Stimulated activated CD8-positive, alpha-beta memory T cell treated with anti-CD3 and anti-CD28 coated beads, Interleukin-12 subunit alpha, Interleukin-12 subunit beta, amount 100 ng/mL, for 4 hours (primary cell): ENCODE results near the gene ZSCAN32.

ENCODE experiments used
- DNase-seq: peaks from one replicate; pipeline ENCODE4 v3.0.0-alpha.2; 2020; ENCODE audit warnings: low read depth

The ZSCAN32 gene

DNA sequence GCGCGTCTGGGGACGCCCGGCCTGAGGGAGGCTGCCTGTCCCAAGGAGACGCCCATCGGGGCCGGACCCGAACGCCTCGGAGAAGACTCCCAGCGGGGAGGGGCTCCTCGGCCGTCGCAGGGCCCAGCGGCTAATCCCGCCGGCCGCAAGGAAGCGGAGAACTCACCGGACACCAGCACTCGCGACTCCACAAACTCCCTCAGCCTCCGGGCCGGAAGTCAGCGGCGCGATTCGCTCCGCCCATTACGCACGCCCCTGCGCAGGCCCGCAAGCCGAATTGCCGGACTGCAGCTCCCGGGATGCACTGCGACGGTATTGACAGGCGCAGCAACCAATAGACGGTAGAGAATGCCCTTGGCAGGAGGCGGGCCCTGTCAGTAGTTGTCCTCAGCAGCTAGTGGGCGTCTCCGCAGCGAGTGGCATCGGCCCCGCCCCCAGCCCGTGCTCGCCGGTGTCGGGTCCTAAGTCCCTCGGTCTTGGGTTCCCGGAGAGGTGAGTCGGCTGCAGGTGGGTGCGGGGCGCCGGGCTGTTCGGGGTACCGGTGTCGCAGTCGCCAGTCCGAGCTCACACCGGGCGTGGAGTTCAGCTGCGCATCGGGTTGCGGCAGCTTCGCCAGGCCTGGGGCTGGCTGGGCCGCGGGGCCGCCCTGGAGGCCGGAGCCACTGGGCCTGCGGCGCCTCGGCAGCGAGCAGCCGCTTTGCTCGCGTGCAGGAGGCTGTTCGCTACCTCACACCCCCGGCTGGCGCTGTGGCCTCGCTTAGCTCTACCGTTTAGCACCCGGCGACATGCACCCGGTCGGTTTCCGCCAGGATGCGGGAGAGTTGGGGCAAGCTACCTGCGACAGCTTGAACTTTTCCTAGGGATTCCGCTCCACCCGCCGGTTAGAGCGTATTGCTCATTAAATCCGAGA is at the start of gene ZSCAN32, which contains the start of gene ZNF174:
Gene ZSCAN32 (minus strand): TSS at position 226 of the 910 bp plus-strand sequence. CDS start 3,447 bp downstream, outside the sequence.
Gene ZNF174 (plus strand): TSS at position 437 of the 910 bp plus-strand sequence. CDS start 790 bp downstream, outside the sequence.
- peak; percentile 96 for DNase-seq

DNA sequence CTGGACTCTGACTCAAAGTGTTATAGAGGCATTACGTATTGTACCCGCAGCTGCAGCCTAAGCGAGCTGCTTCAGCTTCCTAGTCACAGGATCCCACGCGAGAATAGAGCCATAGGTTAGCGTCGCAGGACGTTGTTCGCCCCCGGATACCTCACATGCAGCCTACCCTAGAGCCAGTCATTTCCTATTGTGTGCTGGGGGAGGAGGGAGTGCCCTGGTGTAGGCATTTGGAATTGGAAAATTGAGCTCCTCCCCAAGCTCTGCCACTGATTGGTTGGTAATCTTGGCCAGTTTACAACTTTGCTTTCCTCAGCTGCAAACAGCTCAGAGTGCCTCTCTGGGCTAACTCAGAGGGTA is 43.2 kb upstream of the ZSCAN32 start:
- DNase-seq, result no peak

DNA sequence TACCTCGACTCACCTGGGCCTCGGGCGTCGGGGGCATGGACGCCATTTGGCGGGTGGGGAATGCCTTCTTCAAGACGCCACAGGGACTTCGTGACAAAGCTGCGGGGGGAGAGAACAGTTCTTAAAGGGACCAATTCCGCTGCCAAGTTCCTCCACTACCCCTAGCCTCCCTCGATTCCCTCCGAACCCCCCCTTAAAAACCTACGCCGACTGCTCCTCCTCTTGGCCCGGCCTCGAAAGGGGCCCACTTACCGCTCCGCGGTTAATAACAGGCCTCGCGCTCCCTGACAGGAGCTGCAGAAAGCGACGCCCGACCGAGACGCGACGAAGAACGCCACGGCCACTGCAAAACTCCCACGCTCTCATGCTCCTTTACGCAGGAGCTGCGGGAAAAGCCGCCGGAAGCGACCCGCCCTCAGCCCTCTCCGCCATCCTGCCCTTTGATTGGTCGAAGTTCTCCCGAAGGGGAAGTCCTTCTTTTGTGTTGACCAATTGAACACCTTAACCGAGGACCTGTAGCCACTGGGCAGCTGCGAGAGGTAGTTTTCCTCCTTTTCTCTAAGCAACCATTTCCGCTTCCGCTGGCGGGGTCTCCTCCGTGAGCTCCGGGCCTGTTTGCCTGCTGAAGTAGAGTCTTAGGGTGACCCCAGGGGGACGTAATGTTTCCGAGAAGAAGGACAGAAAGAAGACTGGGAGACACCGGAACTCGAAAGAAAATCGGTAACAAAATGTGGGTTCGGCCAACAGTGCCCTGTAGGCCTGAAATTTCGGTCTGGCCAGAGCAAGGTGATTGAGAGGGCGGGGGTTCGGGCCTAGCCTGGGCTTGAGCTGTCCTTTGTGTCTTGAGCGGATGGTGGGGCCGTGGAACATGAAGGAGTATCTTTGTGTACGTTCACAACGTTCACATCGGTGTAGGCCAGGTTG is 42.6 kb upstream of the ZSCAN32 start, which contains the start of the genes NAA60 and ZNF597:
Gene NAA60 (plus strand): TSS at position 573 of the 924 bp plus-strand sequence. CDS start 32,548 bp downstream, outside the sequence.
Gene ZNF597 (minus strand): TSS at position 397 of the 924 bp plus-strand sequence. CDS start 351 bp downstream, at position 46.
- peak; percentile 62 for DNase-seq

DNA sequence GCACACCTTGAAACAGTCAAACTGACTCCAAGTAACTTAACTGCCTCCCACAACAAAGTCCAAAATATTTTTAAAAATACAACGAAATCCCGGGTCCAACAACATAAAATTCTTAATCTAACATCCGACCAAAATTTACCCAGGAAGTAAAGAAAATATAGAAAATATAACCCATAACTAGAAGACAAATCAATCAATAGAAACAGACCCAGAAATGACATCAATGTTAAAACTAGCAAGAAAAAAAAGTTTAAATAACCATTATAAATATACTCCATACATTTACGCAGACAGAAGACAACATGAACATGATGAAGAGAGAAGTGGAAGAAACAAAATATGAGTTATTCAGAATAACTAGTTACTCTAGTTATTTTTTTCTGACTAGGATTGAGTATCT is 38.8 kb upstream of the ZSCAN32 start:
- DNase-seq, result no peak

DNA sequence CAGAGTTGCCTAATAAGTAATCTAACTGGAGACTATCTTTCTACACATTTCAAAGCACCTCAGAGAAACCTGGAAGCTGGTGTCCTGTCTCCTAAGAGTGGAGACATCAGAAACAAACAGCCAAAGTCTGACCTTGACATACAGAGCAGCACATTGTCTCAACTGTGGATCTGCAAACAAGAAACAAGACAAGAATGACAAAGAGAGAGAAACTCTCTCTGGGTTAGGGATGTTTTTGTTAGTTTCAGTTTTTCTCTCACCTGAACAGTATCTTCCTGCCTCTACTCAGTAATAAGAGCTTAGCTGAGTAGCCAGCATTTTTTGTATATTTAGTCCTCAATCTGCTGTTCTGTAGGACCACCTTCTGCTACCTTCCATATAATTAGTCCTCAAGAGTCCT is 33.6 kb upstream of the ZSCAN32 start:
- no peak for DNase-seq

DNA sequence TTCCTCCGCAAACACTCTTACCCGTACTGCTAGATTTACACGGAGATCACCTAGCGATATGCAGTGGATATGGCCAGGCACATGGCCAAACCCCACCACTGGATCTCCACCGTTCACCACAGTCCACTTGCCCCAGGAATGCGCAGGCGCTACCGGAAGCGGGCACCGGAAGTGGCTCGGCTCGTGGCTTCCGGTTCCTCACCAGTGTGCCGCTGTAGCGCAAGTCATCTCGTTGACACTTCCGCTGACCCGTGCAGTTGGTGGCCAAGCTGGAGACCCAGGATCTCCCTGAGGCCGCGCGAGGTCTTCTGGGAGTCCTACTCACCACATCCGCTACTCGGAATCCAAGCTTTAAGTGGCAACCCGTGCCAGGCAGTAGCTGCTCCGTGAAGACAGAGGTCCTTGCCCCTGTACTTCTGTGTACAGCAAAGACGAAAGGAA is 31.0 kb upstream of the ZSCAN32 start:
- peak; percentile 16 for DNase-seq

DNA sequence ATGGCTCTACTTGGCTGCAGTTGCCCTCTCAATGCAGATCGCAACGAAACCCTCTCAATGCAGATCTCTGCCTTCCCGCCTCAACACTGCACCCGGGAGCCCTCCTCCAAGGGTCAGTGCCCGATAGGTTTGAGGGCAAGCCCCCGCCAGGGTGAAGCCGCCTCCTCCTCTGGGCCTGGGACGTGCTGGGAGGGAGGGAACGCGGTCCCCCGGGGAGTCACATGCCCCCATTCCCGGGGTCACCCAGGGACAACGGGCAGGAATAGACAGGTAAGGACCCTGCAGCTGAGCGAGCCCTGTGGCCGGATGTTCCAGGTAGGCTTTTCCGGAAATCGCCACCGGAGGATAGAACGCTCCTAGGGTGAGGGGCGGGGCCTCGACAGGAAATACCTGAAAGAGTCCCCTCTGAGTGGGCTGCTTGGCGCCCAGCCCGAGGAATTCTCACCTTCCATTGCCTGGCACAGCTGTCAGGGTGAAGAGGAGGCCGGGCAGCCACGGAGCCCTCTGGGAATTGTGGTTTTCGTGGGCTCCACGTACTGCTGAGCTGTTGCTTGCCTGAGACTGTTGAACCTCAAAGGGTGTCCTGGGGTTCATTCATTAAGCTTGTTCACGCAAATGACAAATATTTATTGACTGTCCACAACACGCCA is 13.1 kb upstream of the ZSCAN32 start:
- DNase-seq, result no peak

DNA sequence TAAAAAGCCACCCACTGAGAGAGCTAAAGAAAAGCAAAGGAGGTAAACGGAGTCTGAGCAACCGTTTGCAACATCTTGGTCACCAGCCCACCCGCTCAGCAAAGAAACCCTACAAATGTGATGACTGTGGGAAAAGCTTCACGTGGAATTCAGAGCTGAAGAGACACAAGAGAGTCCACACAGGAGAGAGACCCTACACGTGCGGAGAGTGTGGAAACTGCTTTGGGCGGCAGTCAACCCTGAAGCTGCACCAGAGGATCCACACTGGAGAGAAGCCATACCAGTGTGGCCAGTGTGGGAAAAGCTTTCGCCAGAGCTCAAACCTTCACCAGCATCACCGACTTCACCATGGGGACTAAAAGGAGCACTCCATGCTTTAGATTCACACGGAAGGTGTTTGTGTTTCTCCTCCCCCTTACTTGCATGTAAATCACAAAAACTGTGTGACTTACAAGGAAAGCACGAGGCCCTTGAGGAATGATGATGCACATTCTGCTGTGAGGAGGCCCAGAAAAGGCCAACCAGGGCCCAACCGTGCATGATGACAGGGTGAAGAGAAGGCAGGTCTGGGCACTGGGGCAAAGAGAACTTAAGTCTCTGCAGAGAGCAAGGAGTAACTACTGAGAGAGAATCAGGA is 7.9 kb upstream of the ZSCAN32 start:
- no peak for DNase-seq

DNA sequence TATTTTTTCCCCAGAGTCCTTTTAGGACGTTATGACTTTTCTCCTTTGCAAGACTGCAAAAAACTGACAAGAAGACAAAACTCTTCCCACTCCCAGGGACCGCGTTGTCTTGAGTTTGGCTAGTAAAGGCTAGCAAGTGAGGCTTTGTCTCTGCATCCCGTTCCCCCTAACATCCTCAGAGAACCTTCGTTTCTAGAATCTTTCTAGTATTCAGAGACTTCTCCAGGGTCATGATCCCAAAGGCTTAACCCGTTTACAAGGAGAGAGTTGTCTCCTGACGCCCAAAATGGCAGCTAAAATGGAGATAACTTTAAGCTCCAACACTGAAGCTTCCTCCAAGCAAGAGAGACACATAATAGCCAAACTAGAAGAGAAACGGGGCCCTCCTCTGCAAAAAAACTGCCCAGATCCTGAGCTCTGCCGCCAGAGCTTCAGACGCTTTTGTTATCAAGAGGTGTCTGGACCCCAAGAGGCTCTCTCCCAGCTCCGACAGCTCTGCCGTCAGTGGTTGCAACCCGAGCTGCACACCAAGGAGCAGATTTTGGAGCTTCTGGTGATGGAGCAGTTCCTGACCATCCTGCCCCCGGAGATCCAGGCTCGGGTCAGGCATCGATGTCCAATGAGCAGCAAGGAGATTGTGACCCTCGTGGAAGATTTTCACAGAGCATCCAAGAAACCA is 1.1 kb upstream of the ZSCAN32 start:
- no peak for DNase-seq

DNA sequence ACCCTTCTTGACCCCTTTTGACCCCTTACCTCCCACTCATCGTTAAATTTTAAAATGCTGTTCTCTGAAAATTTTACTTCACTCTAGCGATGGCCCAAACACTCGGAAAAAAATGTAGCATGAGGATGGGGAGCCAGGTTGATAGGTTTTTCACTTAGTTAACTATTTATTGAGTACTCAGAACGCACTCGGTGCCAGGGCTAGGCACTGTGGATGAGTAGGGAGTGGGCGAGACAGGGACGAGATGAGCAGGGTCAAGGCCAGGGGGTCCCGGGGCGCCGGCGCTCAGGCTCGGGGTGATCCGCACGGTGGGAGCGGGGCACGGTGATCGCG is 392 bp downstream of the ZSCAN32 start:
- DNase-seq, result no peak

DNA sequence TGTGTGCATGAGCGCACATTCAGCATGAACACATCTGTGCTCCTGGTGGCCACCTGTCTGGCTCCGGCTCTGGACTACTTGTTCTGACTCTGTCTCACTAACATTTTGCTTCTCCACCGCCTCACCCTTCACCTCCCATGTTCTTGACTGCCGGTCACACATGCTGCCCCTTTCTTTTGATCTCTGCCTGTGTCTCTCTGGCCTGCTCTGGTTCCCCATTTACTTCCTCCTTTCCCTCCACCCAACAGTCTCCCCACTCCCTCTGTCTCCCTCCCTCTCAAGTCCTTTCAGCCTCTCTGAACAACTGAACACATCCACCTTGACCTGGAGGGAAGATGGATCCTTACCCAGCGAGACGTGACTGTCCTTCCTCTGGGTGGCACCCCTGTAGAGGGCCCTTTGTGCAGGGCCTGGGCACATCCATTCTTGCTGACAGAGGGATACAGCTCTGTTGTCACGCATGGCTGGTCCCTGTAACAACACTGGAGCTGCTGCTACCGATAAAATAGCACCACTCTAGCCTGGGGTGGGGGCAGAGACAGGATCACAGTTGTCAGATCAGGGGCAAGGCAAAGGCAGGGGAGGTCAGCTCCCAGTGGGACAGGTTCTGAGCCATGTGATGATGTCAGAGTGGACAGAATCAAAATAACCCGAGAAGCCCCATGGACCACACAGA is 11.0 kb downstream of the ZSCAN32 start:
- DNase-seq, result no peak

DNA sequence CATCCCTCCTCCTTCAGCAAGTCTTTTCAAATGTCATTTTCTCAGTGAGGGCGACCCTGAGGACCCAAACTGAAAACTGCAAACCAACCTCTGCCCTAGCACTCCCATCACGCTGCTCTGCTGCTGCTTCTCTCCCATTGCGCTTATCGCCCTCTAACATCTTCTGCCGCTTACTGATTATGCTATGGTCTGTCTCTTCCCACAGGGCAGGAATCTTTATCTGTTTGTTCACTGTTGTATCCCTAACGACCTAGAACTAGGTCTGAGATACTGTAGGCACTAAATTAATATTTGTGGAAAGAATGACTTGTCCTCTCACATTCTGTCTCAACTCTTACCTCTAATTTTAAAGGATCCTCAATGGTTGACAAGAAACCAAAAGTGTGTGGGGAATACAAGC is 12.5 kb downstream of the ZSCAN32 start:
- DNase-seq, result no peak

DNA sequence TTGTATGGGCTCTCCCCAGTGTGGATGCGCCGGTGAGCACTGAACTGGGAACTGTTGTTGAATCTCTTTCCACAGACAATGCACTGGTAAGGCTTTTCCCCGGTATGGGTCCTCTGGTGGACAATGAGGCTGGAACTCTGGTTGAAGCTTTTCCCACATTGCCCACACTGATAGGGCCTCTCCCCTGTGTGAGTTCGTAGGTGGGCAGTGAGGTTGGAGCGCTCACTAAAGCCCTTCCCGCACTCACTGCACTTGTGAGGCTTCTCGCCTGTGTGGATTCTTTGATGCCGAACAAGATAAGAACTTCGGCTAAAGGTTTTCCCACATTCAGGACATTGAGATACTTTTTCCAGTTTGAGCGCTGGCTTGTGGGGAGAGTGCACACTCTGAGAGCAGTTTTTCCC is 17.8 kb downstream of the ZSCAN32 start:
- no peak for DNase-seq

DNA sequence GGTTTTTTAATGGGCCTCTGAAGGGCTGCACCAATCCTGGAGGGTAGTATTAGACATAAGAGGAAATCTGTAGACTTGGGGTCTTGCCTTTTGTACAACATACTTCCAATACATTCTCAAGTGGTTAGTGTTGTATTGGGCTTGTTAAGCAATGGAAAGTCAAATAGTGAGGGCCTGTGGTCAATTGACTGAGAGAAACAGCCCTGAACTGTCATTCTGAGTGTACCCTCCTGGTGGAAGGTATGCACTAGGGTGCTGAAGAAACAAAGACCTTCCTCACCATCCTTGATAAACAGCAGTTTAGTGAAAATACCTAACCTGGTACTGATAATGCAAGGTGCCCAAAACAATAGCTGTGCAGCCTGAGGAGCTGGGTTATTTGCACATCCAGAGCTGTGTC is 22.9 kb downstream of the ZSCAN32 start:
- DNase-seq, result no peak

DNA sequence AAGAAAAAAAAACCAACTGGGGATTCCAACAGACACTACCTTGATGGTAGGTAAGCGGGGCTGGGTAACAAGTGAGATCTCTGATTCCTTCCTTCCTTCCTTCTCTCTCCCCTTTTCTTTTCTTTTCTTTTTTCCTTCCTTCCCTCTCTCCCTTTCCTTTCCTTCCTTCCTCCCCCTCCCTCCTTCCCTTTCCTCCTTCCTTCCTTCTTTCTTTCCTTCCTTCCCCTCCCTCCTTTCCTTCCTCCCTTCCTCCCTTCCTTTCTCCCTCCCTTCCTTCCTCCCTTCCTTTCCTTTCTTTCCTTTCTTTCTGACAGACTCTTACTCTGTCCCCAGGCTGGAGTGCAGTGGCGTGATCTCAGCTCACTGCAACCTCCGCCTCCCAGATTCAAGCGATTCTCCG is 25.1 kb downstream of the ZSCAN32 start:
- no peak for DNase-seq

DNA sequence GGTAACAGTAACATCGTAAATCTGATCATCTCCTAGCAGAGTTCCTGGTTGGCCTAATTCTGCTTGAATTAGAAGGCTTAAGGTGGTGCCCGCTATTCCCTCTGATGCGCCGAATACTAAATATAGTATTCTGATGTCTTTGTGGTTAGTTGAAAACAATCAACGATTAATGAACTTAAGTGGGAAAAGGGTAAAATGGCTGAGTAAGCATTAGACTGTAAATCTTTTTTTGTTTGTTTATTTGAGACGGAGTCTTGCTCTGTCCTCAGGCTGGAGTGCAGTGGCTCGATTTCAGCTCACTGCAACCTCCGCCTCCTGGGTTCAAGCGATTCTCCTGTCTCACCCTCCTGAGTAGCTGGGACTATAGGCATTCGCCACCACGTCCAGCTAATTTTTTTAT is 31.7 kb downstream of the ZSCAN32 start:
- no peak for DNase-seq

DNA sequence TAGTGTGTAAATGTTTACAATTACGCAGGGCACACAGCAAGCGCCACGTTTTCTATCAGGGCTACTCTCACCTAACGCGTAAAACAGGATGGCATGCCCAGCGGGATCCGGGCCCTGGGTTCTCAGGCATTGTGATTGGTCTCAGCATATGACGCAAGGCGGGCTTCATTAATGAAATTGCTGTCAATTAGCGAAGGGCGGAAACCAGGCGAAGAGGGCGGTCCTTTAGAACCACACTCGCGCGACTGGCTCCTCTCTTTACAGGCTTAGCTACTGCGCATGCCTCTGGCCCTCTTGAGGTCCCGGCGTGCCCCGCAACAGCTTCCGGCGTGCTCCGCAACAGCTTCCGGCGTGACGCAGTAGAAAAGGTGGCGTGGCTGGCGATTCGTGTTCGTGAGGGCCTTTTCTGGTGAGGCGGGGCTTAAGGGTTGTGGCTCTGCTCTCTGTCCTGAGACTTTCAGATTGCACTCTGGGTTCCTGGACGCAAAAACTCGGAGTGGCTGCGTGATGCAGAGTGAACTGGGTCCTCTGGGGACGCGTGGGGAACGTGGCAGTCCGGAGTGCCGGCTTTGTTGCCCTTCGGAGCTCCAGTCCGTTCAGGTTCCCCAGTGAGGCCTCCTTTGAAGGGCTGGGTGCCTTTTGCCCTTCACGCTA is 35.9 kb downstream of the ZSCAN32 start:
- peak; percentile 73 for DNase-seq

DNA sequence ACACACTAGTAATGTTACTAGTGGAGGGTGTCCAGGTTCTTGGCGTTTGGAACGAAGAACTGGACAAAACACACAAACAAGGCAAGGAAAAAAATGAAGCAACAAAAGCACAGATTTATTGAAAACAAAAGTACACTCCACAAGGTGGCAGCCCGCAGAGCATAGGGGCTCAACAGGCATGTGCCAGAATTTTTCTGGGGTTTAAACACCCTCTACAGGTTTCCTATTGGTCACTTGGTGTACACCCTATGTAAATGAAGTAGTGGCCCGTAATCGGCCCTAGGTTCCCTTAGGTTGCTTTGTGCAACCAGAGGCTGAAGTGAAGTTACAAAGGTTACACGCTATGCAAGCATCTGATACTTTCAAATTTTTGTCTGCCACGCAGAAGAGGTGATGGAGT is 37.0 kb downstream of the ZSCAN32 start:
- DNase-seq, result no peak

DNA sequence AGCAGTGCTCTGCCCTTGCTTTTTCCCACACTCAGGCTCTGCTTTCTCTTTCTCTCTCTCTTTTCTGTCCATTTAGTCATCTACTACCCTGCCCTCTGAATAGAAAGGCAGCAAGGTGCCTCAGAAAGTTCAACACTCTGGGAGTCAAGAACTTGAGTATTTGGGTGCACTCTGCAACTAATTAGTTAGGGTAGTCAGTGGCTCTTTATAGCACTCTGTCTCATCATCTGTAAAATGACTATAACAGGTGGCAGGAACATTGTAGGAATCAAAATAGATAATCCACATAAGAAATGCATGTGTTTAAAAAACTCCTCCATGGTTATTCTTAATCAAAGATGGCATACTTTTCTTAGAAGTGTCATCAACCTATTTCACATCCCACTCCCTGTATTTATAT is 37.9 kb downstream of the ZSCAN32 start:
- no peak for DNase-seq

DNA sequence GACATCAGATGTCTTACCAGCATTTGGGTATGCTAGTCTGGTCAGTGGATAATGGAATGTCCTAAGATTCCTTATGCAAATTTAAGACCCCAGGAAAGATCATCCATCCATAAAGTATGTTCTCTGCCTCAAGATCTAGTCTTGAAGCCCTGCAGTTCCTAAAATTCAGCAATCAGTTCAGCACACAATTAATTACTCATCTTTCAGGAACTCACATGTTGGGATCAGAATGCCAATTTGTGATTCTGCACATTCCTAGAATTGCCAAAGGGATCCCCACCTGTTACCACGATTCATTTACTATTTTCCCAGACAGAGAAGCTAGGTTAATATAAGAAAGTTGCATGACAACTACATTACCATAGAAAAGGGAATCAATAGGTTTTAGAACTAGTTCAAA is 41.9 kb downstream of the ZSCAN32 start:
- DNase-seq, result no peak
